IPS-15b (cell line): ENCODE results near the gene PIAS4.
A peak's percentile ranks its signal among the peaks of the same experiment; 100 is the strongest.

Experiments
- H3K27me3 ChIP-seq: one replicate; pipeline ENCODE4 v1.6.1; 2013; ENCODE audit warnings: low read length; ENCODE audit not compliant: control insufficient read depth, insufficient read depth
- H3K36me3 ChIP-seq: one replicate; pipeline ENCODE4 v1.6.1; 2013; ENCODE audit warnings: low read length; ENCODE audit not compliant: control insufficient read depth, insufficient read depth
- H3K4me1 ChIP-seq: one replicate; pipeline ENCODE4 v1.6.1; 2013; ENCODE audit warnings: mild to moderate bottlenecking, low read length; ENCODE audit not compliant: control insufficient read depth, insufficient read depth
- H3K4me3 ChIP-seq: one replicate; pipeline ENCODE4 v1.5.1; 2013; ENCODE audit warnings: low read depth, low read length
- H3K9ac ChIP-seq: one replicate; pipeline ENCODE4 v1.6.1; 2013; ENCODE audit warnings: low read depth, mild to moderate bottlenecking, low read length
- H3K9me3 ChIP-seq: one replicate; pipeline ENCODE4 v1.6.1; 2013; ENCODE audit warnings: mild to moderate bottlenecking, low read length; ENCODE audit not compliant: control insufficient read depth, insufficient read depth

Gene PIAS4

GRCh38 chr19:3969435-3970312 is 37.9 kb upstream of the PIAS4 start:
- no peaks in the 10 kb centered on the region for H3K9me3 ChIP-seq
- peak overlapping the region; percentile 89 for H3K4me3 ChIP-seq
- H3K27me3 ChIP-seq = no peaks in the 10 kb centered on the region
- peaks cover 33% of the 10 kb centered on the region for H3K36me3 ChIP-seq
- peaks cover 8% of the 10 kb centered on the region for H3K4me1 ChIP-seq
- peak overlapping the region; percentile 81 for H3K9ac ChIP-seq

- peaks cover 8% of the 10 kb centered on the region for H3K4me1 ChIP-seq
- H3K36me3 ChIP-seq = peaks cover 31% of the 10 kb centered on the region
- H3K9me3 ChIP-seq = no peaks in the 10 kb centered on the region
- peak overlapping the region; percentile 81 for H3K9ac ChIP-seq
- no peaks in the 10 kb centered on the region for H3K27me3 ChIP-seq
- peak overlapping the region; percentile 89 for H3K4me3 ChIP-seq
These were observed 37.2 kb upstream of the PIAS4 start for GRCh38 chr19:3970313-3970807.

- H3K9ac ChIP-seq = peak within 1 kb of the TSS; percentile 81
- H3K4me1 ChIP-seq = peaks cover 8% of the 10 kb centered on the region
- H3K9me3 ChIP-seq = no peaks in the 10 kb centered on the region
- peaks cover 33% of the 10 kb centered on the region for H3K36me3 ChIP-seq
- peak within 1 kb of the TSS; percentile 89 for H3K4me3 ChIP-seq
- no peaks in the 10 kb centered on the region for H3K27me3 ChIP-seq
These were observed 36.5 kb upstream of the PIAS4 start, which contains the start of gene DAPK3 for GRCh38 chr19:3970808-3971598. Gene DAPK3 (minus strand): TSS chr19:3971099. CDS start chr19:3969735, 1,364 bp downstream.

- Histone ChIP-seq H3K27me3 (no peaks in the 10 kb centered on the region), H3K4me1 (no peaks in the 10 kb centered on the region), H3K9me3 (no peaks in the 10 kb centered on the region), H3K4me3 (no peak overlapping the region), H3K36me3 (peaks cover 50% of the 10 kb centered on the region), H3K9ac (no peak overlapping the region)
These were observed 32.4 kb upstream of the PIAS4 start for GRCh38 chr19:3975144-3975543.

GRCh38 chr19:3975637-3976087 is 31.9 kb upstream of the PIAS4 start:
- no peaks in the 10 kb centered on the region for H3K27me3 ChIP-seq
- H3K9me3 ChIP-seq = no peaks in the 10 kb centered on the region
- H3K36me3 ChIP-seq = peaks cover 55% of the 10 kb centered on the region
- no peak overlapping the region for H3K9ac ChIP-seq
- no peak overlapping the region for H3K4me3 ChIP-seq
- H3K4me1 ChIP-seq = no peaks in the 10 kb centered on the region

- H3K9me3 ChIP-seq = no peaks in the 10 kb centered on the region
- no peaks in the 10 kb centered on the region for H3K27me3 ChIP-seq
- no peaks in the 10 kb centered on the region for H3K4me1 ChIP-seq
- no peak overlapping the region for H3K9ac ChIP-seq
- peaks cover 65% of the 10 kb centered on the region for H3K36me3 ChIP-seq
- H3K4me3 ChIP-seq = no peak overlapping the region
These were observed 30.9 kb upstream of the PIAS4 start for GRCh38 chr19:3976495-3977241.

- Histone ChIP-seq H3K4me1 (no peaks in the 10 kb centered on the region), H3K9ac (peak overlapping the region; percentile 47), H3K36me3 (peaks cover 73% of the 10 kb centered on the region), H3K27me3 (no peaks in the 10 kb centered on the region), H3K9me3 (no peaks in the 10 kb centered on the region), H3K4me3 (no peak overlapping the region)
These were observed 30.0 kb upstream of the PIAS4 start for GRCh38 chr19:3977242-3978143.

- H3K36me3 ChIP-seq = peaks cover 80% of the 10 kb centered on the region
- H3K4me3 ChIP-seq = no peak overlapping the region
- peaks cover 2% of the 10 kb centered on the region for H3K4me1 ChIP-seq
- H3K27me3 ChIP-seq = no peaks in the 10 kb centered on the region
- H3K9me3 ChIP-seq = no peaks in the 10 kb centered on the region
- no peak overlapping the region for H3K9ac ChIP-seq
These were observed 29.4 kb upstream of the PIAS4 start for GRCh38 chr19:3978145-3978544.

- Histone ChIP-seq H3K4me3 (no peak overlapping the region), H3K4me1 (peaks cover 5% of the 10 kb centered on the region), H3K27me3 (no peaks in the 10 kb centered on the region), H3K36me3 (peaks cover 91% of the 10 kb centered on the region), H3K9ac (no peak overlapping the region), H3K9me3 (no peaks in the 10 kb centered on the region)
These were observed 28.3 kb upstream of the PIAS4 start for GRCh38 chr19:3979289-3979673.

- peaks cover 5% of the 10 kb centered on the region for H3K4me1 ChIP-seq
- no peak overlapping the region for H3K9ac ChIP-seq
- no peaks in the 10 kb centered on the region for H3K27me3 ChIP-seq
- H3K9me3 ChIP-seq = no peaks in the 10 kb centered on the region
- H3K4me3 ChIP-seq = no peak overlapping the region
- peaks cover 96% of the 10 kb centered on the region for H3K36me3 ChIP-seq
These were observed 27.7 kb upstream of the PIAS4 start for GRCh38 chr19:3979674-3980352.
